Measurements from ENCODE around the gene LIPG.
"Not testable (repeated sequence)": the region's sequence is repeated elsewhere in the genome, so short reads cannot be mapped to it uniquely, and the experiment has no call there.

Gene LIPG

DNA sequence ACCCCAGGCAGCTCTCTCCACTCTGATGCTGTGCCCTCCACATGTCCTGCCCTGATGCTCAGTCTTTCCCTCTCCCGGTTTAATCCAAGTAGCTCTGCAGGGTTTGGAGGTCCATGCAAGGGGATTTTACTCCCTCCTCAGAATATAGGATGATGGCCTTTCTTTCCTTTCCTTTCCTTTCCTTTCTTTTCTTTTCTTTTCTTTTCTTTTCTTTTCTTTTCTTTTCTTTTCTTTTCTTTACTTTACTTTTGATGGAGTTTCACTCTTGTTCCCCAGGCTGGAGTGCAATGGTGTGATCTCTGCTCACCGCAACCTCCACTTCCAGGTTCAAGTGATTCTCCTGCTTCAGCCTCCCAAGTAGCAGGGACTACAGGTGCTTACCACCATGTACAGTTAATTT lies 17.7 kb downstream of the LIPG start:
- not testable (repeated sequence) for DNase-seq

DNA sequence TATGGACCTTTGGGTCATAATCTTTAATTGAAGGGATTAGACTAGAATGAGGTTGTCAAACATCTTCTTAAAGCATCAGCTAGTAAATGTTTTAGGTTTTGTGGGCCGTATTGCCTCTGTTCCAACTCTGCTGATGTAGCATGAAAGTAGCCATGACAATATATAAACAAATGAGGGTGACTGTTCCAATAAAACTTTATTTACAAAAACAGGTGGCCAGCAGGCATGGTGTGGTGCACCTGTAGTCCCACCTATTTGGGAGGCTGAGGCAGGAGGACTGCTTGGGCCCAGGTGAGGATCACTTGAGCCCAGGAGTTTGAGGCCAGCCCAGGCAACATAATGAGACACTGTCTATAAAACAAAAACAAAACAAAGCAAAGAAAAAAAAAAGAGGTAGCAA lies 18.4 kb downstream of the LIPG start:
- DNase-seq, result no peak

DNA sequence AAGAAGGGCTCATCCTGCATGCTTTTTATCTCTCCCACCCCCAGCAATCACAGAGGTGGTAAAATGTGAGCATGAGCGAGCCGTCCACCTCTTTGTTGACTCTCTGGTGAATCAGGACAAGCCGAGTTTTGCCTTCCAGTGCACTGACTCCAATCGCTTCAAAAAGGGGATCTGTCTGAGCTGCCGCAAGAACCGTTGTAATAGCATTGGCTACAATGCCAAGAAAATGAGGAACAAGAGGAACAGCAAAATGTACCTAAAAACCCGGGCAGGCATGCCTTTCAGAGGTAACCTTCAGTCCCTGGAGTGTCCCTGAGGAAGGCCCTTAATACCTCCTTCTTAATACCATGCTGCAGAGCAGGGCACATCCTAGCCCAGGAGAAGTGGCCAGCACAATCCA lies 19.5 kb downstream of the LIPG start:
- no peak for DNase-seq

GRCh38 chr18:49582579-49582978 lies 20.7 kb downstream of the LIPG start:
- no peak for DNase-seq

GRCh38 chr18:49584394-49584793 lies 22.5 kb downstream of the LIPG start:
- no peak for DNase-seq

DNA sequence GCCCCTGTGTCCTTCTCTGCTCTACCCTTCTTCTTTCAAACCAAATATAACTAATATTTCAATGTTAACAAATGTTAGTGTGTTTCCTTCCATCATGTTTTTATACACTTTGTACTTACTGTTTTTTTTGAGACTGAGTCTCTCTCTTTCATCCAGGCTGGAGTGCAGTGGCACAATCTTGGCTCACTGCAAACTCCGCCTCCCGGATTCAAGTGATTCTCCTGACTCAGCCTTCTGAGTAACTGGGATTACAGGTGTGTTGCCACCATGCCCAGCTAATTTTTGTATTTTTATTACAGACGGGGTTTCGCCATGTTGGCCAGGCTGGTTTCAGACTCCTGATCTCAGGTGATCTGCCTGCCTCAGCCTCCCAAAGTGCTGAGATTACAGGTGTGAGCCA lies 23.1 kb downstream of the LIPG start:
- not testable (repeated sequence) for DNase-seq

GRCh38 chr18:49585781-49586663 lies 24.2 kb downstream of the LIPG start:
- DNase-seq, result no peak

DNA sequence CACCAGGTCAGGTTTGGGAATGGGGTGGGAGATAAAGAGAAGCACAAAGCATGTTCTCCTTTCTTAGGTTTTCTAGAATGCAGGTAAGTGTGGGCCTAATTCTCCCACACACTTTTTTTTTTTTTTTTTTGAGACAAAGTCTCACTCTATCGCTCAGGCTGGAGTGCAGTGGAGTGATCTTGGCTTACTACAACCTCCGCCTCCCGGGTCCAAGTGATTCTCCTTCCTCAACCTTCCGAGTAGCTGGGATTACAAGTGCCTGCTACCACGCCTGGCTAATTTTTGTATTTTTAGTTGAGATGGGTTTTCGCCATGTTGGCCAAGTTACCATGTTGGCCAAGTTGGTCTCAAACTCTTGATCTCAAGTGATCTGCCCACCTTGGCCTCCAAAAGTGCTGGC lies 26.3 kb downstream of the LIPG start:
- no peak for DNase-seq

DNA sequence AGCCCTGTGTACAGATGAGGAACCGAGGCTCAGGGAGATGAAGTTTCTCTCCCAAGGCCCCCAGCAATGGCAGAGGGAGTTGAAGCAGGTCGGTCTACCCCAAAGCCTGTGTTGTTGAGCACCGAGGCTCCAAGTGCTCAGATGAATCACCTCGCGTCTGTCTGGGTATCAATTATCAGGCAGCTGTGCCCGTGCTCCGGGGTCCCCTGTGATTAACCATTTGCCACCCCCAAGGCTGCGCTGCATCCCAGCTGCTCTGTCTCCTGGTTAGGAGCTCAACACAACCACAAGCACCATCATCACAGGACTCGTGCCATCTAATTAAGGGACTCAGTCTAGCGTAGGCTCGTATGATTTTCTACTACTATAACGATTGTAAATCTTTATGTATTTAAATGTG lies 27.1 kb downstream of the LIPG start:
- DNase-seq, result no peak

GRCh38 chr18:49590608-49591007 lies 28.8 kb downstream of the LIPG start:
- DNase-seq, result no peak

DNA sequence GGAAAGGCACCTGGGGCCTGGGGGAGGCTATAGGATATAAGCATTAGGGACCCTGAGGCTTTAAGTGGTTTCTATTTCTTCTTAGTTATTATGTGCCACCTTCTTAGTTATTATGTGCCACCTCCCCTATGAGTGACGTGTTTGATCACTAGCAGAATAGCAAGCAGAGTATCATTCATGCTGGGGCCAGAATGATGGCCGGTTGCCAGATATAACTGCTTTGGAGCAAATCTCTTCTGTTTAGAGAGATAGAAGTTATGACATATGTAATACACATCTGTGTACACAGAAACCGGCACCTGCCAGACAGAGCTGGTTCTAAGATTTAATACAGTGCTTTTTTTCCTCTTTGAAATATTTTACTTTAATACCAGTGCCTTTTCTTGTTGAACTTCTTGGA lies 29.4 kb downstream of the LIPG start:
- no peak for DNase-seq

- no peak for DNase-seq
Observed at GRCh38 chr18:49591775-49592174, 29.9 kb downstream of the LIPG start.

DNA sequence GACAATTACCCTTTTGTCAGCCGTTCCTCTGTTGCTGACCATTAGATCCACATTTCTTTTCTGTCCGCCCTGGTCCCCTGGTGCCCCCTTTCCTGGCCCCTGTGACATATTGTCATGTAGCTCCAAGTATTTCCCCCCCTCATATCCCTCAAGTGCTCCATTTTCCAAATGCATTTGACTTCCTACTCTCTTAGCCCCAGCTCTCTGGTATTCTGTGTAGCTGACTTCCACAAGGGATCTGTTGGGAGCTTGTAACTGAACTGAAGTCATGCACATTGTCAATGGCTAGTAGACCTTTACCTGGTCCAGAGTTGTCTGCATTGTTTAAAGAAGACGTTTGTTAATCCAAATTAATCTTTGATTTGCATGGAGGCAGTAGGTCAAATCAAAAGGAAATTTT lies 34.8 kb downstream of the LIPG start:
- no peak for DNase-seq

GRCh38 chr18:49597157-49597931 lies 35.5 kb downstream of the LIPG start:
- DNase-seq, result no peak

- no peak for DNase-seq
Observed at GRCh38 chr18:49601211-49601610, 39.4 kb downstream of the LIPG start.

DNA sequence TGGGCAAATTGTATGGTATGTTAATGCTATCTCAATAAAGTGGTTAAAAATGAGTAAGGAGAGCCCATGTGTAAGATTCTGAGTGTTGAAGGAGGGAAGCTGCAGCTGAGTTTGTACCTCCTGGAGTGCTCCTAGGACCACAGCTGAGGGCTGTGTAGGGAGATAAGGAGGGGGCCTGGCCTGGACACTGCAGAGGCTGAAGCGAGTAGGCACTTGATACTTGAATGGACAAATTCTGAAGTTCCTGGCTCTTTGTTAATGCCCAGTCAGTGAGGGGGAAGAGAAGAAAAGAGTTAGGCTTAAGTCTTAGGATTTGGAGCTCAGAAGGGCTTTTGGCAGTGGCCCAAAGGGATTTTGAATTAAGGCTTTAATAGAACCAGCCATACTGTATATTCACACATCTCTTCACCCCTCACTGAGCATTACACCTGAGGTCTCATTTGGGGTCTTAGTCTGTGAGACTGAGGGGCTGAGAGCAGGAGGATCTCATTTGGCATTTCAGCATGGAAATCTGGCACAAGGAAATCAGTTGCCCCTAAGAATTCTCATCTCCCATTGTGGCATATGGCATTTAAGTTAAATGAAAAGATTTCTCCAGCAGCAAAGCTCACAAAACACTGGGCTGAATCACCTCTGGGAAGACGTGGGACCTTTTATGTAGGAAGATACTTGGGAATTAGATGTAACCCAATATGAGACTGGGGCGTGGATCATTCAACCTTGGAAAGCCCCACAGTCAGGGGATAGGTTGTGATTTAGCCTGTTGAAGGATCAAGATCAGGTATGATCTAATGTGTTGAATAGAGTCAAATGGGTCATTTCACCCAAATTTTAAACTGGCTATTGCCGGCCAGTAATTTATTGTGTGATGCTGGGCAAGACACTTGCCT lies 46.8 kb downstream of the LIPG start:
- no peak for DNase-seq

DNA sequence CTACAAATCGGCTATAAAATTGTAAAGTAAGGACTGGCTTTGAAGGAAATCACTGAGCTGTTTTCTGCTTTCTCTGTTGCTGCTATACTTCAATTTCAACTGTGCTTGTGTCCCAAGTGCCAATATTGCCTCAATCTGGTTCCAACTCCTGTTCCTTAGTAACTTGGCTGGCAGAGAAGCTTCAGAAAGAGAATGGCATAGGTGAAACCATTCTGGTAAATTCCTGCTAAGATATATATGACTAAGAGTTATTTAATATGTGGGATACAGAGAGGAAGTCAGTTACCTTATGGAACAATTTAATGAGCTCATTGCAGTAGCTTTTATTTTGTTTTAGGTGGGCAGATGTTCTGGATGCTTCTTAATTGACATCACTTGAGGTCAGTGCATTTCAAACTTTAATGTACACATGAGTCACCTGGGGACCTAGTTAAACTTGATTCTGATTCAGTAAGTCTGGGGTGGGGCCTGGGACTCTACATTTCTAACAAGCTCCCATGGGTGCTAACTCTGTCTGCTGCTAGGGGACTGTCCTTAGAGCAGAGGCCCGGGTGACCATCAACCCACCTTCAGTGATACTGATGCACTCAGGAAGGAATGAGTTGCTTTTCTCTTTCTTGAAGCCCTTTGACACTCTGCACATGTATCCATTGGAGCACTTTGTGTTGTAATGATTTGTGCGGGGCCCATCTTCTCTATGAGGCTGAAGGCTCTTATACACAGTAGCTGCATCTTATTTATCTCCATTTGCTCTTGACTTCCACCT lies 47.6 kb downstream of the LIPG start:
- no peak for DNase-seq

- no peak for DNase-seq
Observed at GRCh38 chr18:49610022-49610445, 48.2 kb downstream of the LIPG start.

DNA sequence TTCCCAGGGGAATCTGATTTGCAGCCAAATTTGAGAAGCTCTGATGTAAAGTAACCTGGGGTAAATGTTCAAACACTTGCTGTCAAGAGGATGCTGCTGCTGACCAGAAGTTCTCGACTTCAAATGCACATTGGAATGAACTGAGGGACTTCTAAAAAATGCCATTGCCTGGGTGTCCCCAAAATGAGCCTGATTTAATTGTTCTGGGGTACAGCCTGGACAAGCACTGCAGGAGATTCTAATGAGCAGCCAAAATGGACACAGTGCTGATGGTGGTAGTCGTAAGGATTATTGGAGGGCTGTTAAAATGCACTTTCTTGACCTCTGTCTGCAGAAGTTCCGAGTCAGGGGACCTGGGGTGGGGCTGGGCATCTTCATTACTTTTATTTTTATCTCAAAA lies 49.5 kb downstream of the LIPG start:
- no peak for DNase-seq

DNA sequence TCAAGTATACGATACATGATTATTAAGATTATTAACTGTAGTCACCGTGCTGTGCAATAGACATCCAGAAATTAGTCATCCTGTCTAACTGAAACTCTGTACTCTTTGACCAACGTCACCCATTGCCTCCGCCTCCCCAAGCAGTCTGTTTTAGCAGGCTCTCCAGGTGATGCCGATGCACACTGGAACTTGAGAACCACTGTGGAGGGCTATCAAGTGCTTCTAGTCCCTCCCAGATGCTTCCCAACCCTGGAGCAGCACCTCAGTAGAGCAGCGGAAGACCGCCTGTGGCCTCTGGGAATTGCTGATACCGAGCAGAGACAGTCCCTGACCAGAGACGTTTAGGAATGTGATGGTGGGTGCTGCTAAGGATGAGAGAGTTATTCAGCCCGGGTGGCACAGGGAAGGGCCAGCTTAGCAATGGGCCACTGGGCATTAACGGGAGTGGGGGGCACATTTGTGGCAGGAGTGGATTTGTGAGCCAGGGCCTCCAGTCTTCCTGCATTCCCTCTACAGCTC lies 50.7 kb downstream of the LIPG start:
- DNase-seq, result no peak

DNA sequence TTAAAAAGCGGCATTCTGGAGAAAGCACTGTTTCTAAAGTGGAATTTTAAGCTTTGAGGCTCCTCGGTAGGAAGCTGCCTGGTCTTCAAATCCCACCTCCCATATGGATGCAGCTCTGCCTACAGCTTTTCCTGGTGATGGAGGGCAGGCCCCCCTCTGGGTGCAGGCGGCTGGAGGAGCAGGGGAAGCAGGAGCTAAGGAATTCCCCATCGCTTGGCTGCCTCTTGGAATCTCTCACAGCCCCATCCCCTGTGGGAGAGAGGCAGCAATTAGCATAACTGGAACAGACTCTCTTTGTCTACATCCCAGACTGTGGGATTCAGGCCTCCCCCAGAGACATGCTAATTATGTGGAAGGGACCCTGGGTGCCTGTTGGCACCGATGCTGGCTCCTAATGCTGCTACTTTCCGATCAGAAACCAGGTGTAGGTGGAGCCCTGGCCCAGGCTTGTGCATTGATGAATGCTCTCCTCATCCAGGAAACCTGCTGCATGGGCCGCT lies 51.3 kb downstream of the LIPG start:
- no peak for DNase-seq

GRCh38 chr18:49613641-49614151 lies 51.8 kb downstream of the LIPG start:
- no peak for DNase-seq
